ENCODE results near the gene OXGR1.

DNA sequence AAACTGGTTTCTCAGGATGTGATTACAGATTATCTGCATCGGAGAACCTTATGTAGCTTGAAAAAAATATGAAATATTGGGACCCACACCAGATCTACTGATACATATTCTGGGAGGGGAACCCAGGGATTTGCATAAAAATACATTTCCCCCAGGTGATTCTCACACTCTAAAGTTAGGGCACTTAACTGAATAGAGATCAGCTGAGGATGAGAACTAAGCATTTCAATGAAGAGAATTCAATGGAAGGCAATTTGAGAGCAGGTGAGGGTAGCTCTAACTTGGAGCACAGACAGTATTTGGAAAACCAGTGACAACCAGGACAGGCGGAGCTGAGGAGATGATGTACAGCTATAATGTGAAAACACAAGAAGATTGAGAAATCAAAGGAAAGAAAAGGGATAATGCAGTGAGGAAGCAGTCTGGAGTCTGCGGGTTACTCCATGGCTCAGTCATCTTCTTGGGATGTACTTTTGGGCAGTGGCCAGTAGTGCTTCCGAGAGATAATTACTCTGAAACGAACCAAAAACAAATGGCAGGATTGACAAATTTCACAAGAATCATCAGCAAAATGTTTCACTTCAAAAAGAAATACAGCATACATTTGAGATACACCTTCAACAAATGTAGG, 6.1 kb upstream of the OXGR1 start:
- TF ChIP-seq EP300 (IDR thresholded peaks at IDR 0.05) (no peak), POLR2A (IDR thresholded peaks at IDR 0.05; ENCODE audit: low read depth) (no peak), CTCF (IDR thresholded peaks at IDR 0.05) (no peak)

Data from esophagus muscularis mucosa (tissue), 4 donors.